Pons (tissue), 1 donor: ENCODE data around the gene SRPK3.
"Not testable (repeated sequence)": the region's sequence is repeated elsewhere in the genome, so short reads cannot be mapped to it uniquely, and the experiment has no call there.

ENCODE experiments used
- DNase-seq: peaks from one replicate; pipeline ENCODE4 v3.0.0-alpha.2; 2016; ENCODE audit warnings: low spot score

SRPK3 gene

DNA sequence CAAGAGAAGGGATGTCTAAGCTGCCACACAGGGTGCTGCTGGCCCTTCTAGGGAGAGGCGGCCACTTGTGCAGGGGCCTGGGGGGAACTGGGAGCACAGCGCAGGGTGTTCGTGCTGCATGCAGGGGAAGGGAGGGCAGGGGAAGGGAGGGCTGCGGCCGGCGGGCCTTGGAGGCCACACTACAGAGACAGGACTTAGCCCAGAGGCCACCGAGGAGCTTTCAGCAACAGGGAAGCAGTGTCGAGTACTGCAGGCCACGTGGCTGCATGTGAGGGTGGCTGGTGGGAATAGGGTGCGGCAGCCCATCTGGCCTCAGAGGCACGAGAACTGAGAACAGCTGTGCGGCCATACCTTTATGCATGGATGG, 35.8 kb upstream of the SRPK3 start:
- DNase-seq: not testable (repeated sequence)

DNA sequence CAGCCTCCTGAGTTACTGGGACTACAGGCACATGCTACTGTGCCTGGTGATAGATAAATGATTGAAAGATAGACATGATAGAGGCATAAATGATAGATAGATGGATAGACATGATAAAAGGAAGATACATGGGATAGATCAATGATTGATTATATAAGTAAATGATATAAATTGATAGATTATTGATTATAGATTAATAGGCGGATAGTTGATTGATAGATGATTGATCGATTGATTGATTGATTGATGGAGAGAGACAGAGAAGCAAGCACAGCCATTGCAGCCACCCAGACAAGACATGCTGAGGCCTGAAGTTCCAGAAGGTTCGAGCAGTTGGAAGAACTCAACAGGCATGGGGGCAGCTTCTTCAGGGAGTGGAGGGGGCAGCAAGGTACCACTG, 34.5 kb upstream of the SRPK3 start:
- DNase-seq: no peak

DNA sequence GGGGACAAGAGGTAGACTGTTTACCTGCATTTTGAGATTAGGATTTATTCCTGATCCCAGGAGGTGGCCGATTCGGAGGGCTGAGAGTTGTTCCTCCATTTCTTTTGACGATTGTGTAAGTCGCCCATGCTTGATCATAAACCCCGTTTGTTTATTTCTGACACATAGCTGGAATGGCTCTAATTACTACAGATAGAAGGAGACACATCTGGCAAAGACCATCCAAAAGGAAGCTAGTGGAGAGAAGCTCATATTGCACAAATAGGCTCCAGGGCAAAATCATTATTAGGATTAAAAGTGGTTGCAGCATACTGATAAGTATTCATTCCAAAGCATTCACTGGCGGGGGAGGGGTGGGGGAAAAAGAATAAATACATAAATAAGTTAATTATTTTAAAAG, 33.9 kb upstream of the SRPK3 start:
- DNase-seq: not testable (repeated sequence)

DNA sequence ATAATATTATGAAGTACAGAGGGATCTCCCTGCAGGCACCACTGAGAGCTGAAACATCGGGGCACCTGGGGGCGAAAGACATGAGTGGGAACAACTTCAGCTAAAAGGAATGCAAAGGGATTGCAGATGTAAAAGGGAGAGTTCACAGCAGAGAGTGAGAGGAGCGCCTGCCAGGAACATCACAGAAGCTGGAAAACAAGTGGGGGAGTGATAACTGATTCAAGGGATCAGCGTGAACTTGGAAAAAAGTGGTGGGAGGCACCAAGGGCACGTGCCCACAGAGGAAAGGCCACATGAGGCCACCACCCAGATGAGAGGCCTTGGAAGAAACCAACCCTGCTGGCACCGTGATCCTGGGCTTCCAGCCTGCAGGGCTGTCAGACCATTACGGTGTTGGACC, 31.8 kb upstream of the SRPK3 start:
- DNase-seq: not testable (repeated sequence)

DNA sequence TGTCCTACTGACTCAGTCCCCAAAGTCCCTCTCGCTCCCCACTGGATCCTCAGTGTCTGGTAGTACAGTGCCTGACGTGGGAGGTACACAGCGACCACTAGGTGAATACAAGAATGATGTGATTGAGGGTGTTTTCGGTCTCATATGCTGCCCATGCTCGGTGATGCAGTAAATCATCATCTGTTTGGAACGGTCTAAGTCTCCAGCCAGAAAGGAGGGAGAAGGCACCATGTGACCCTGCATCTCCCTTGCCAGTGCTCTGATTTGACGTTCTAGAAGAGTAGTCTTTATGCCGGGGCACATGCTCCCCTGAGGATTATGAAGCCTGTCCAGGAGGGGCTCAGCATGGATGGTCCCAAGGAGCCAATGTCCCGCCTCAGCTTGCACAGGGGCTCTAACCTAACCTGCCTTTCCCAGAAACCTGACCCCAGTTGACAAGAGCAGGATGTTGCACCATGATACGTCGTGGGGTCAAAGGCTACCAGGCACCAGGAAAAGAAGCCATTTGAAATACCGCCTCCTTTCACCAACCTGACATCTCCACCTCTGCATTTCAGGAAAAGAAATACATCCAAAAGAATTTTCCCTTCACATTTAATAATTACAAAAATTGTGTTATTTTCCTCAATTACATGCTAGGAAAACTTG, 30.6 kb upstream of the SRPK3 start:
- no peak for DNase-seq

GRCh38 chrX:153755136-153755535, 25.7 kb upstream of the SRPK3 start:
- no peak for DNase-seq

DNA sequence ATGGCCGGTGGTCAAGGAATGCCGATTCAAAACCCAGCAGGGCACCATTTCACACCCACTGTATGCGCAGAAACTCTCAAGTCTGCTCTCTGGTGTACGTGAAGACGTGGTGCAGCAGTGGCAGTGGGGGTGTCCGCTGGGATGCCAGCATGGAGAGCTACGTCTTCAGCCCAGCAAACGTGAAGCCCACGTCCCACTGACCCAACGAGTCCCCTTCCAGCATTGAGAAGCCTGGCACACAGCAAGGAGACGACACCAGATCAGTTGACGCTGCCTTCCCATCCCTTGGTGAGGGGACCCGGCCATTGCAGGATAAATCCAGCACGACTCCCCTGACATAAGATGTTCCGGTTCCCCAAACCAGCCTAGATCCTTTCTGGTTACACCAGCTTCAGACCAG, 19.0 kb upstream of the SRPK3 start:
- no peak for DNase-seq

DNA sequence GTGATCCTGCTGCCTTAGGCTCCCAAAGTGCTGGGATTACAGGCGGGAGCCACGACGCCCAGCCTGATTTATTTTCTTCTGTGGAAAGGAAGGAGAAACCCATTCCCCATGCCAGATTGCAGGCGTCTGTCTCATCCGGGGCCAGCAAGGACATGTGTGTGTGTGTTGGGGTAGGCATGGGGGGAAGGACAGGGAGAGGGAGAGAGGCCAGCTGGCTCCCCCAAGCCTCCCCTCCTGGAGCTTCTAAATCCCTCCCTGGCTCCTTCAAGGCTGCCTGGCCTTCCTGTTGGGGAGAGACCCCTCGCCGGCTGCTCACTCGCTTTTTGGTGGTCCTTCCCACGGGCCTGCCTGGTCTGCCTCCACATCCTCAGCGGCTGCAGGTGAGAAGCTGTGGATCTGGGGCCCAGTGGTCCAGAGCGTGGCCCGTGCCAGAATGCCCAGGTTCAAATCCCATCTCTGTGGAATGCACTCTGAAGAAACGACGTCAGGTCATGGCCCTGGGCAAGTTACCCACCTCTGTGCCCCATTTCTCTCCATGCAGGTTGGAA, 18.1 kb upstream of the SRPK3 start:
- DNase-seq: no peak

- DNase-seq: no peak
Measured at GRCh38 chrX:153763298-153763932, 17.4 kb upstream of the SRPK3 start.

DNA sequence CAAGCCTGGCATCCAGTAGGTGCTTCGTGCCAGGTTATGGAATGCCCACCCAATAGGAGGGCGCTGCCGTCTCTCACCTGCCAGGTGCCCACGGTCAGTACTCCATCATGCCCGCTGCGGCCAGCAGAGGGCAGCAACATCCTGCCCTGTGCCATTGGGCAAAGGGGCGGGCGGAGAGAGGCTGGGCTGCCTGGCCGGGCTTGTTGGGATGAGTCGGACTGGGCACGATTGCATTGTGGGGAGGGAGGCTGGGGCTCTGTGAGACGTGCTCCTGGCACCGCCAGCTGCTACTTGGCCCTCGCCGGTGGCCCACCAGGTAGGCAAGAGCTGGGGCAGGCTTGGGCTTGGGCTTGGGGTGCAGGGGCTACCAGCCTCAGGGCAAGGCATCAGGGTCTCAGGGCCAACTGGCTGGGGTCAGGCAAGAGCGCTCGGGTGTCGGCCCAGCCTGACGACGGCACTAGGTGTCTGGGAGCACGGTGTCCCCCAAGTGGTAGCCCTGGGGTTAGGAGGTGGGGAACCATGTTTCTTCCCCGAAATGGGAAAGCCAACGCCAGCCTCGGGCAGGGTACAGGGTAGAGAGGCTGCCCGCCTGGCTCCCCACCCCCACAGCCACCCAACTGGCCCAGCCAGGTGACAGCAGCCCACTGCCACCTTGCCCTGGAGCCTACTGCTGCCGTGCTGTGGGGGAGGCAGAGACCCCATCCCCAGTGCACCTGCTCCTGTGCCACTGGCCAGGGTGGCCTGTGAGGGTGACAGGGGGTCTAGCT, 16.7 kb upstream of the SRPK3 start, which contains the start of gene PLXNB3:
TSS of gene PLXNB3 (plus strand) at position 261 of the 767 bp plus-strand sequence. CDS start 1,287 bp downstream, outside the sequence.
- DNase-seq: peak; percentile 83

DNA sequence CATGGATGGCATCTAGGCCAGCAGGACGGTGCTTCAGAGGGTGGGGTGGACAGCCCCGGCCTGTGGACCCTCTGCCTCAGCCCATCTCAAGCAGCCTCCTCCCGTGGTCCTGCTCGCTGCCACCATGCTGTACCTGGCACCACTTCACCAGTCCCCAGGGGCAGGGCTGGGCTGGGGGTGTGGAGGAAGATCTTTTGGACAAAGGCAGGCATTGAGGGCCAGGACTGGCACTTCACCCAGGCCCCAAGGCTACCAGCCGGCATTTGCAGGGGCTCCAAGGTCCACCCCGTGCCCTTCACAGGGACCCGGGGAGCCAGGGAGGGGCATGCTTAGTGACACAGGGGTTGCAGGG, 16.1 kb upstream of the SRPK3 start:
- DNase-seq: no peak

GRCh38 chrX:153765138-153766079, 15.4 kb upstream of the SRPK3 start:
- peak; percentile 89 for DNase-seq

GRCh38 chrX:153766098-153766817, 14.6 kb upstream of the SRPK3 start:
- peak; percentile 71 for DNase-seq

- DNase-seq: no peak
Measured at GRCh38 chrX:153766871-153767673, 13.8 kb upstream of the SRPK3 start.

GRCh38 chrX:153767674-153768055, 13.2 kb upstream of the SRPK3 start:
- no peak for DNase-seq

- no peak for DNase-seq
Measured at GRCh38 chrX:153768311-153769157, 12.3 kb upstream of the SRPK3 start.

GRCh38 chrX:153769158-153769864, 11.5 kb upstream of the SRPK3 start:
- DNase-seq: no peak

GRCh38 chrX:153769865-153770600, 10.8 kb upstream of the SRPK3 start:
- peak; percentile 31 for DNase-seq
